Colonic mucosa (tissue), 4 donors: ENCODE measurements around the gene ANKRD10. TPM values are rescaled to one million over a fixed set of nuclear protein-coding genes. Genes with fewer than 3 reads are reported as not detected.

Source experiments
- DNase-seq: peaks from one replicate; pipeline ENCODE4 v3.0.0-alpha.2; 2020
- H3K27ac ChIP-seq: fragments of 200-600 bp; one replicate; pipeline ENCODE4 v1.8.0; 2021
- H3K27me3 ChIP-seq: fragments of 200-600 bp; one replicate; pipeline ENCODE4 v1.8.0; 2021
- H3K36me3 ChIP-seq: fragments of 200-600 bp; one replicate; pipeline ENCODE4 v1.8.0; 2021
- H3K4me1 ChIP-seq: fragments of 200-600 bp; one replicate; pipeline ENCODE4 v1.8.0; 2021; ENCODE audit warnings: mild to moderate bottlenecking
- H3K4me3 ChIP-seq: fragments of 200-600 bp; one replicate; pipeline ENCODE4 v1.8.0; 2021
- H3K9ac ChIP-seq, 2 donors: one replicate each; pipeline ENCODE4 v1.7.0; 2013; ENCODE audit warnings: control low read depth in 2 of 2, low read depth in 2 of 2, low read length in 2 of 2
- H3K9me3 ChIP-seq: fragments of 200-600 bp; one replicate; pipeline ENCODE4 v1.8.0; 2021
- CTCF ChIP-seq: fragments of 200-600 bp; IDR thresholded peaks from one replicate; pipeline ENCODE4 v1.8.0; 2022; ENCODE audit warnings: antibody characterized with exemption, mild to moderate bottlenecking
- intact Hi-C: fragments of 100-400 bp; cut with DNase I; formaldehyde crosslinking; loops from one replicate; pipeline ENCODE4 v1.14.1; 2022
- total RNA-seq, 2 donors: library from RNA; stranded (reverse); fragmentation: NEBNext Ultra II Directional in 1 of 2; extraction: Animal tissue kit (Norgen Biotek cat#: 25700) in 1 of 2; gene quantifications; one replicate each; pipeline ENCODE4 v1.2.1, GENCODE V29; 2021
- donor health status: healthy.
- donor health status: DM: no; HTN: no; CAD: no.
- donor health status: DM: no; HTN: no; CAD: no.

ANKRD10 gene
- total RNA-seq, 2 donors from 2014 or later, result 94.9 to 123 TPM

GRCh38 chr13:110897521-110897920 is 17.3 kb downstream of the ANKRD10 start:
- H3K27ac ChIP-seq, result no peak overlapping the region

GRCh38 chr13:110897014-110897413 is 17.9 kb downstream of the ANKRD10 start:
- no peak for TF ChIP-seq CTCF
- H3K9ac ChIP-seq, result no peak overlapping the region
- H3K4me3 ChIP-seq, result no peak overlapping the region
- H3K36me3 ChIP-seq, result no peaks in the 10 kb centered on the region
- no peaks in the 10 kb centered on the region for H3K9me3 ChIP-seq
- no peaks in the 10 kb centered on the region for H3K4me1 ChIP-seq
- intact Hi-C loops, result no loop called here
- H3K27me3 ChIP-seq, result no peaks in the 10 kb centered on the region
- no peak for DNase-seq
- H3K27ac ChIP-seq, result no peak overlapping the region

More at GRCh38 chr13:110897521-110897920, 17.3 kb downstream of the ANKRD10 start:
- H3K4me3 ChIP-seq, result no peak overlapping the region
- DNase-seq, result no peak
- H3K9ac ChIP-seq, result no peak overlapping the region
- H3K4me1 ChIP-seq, result no peaks in the 10 kb centered on the region
- no peaks in the 10 kb centered on the region for H3K9me3 ChIP-seq
- H3K36me3 ChIP-seq, result no peaks in the 10 kb centered on the region
- no peaks in the 10 kb centered on the region for H3K27me3 ChIP-seq
- intact Hi-C loops, result no loop called here
- TF ChIP-seq CTCF, result no peak

GRCh38 chr13:110894086-110894485 is 20.8 kb downstream of the ANKRD10 start:
- H3K9me3 ChIP-seq, result no peaks in the 10 kb centered on the region
- H3K4me1 ChIP-seq, result no peaks in the 10 kb centered on the region
- no peak overlapping the region for H3K9ac ChIP-seq
- no peak overlapping the region for H3K27ac ChIP-seq
- no peak overlapping the region for H3K4me3 ChIP-seq
- no peak for DNase-seq
- H3K36me3 ChIP-seq, result no peaks in the 10 kb centered on the region
- H3K27me3 ChIP-seq, result no peaks in the 10 kb centered on the region
- intact Hi-C loops, result no loop called here
- no peak for TF ChIP-seq CTCF

- no peak overlapping the region for H3K27ac ChIP-seq
- no peak for TF ChIP-seq CTCF
- H3K9me3 ChIP-seq, result no peaks in the 10 kb centered on the region
- no peak overlapping the region for H3K9ac ChIP-seq
- H3K4me1 ChIP-seq, result no peaks in the 10 kb centered on the region
- H3K36me3 ChIP-seq, result no peaks in the 10 kb centered on the region
- no peak for DNase-seq
- no peaks in the 10 kb centered on the region for H3K27me3 ChIP-seq
- H3K4me3 ChIP-seq, result no peak overlapping the region
- intact Hi-C loops, result no loop called here
Measured at GRCh38 chr13:110893571-110893970, 21.3 kb downstream of the ANKRD10 start.

- H3K9me3 ChIP-seq, result no peaks in the 10 kb centered on the region
- intact Hi-C loops, result no loop called here
- TF ChIP-seq CTCF, result no peak
- no peak for DNase-seq
- no peaks in the 10 kb centered on the region for H3K27me3 ChIP-seq
- no peaks in the 10 kb centered on the region for H3K36me3 ChIP-seq
- H3K27ac ChIP-seq, result no peak overlapping the region
- H3K4me3 ChIP-seq, result no peak overlapping the region
- no peaks in the 10 kb centered on the region for H3K4me1 ChIP-seq
- no peak overlapping the region for H3K9ac ChIP-seq
Measured at GRCh38 chr13:110890279-110891165, 24.3 kb downstream of the ANKRD10 start.
